ENCODE results near the gene P2RY14.

The P2RY14 gene

GRCh38 chr3:151165226-151165625, 113.1 kb downstream of the P2RY14 start:
- DNase-seq (ENCODE audit: low read depth): no peak
- no peak overlapping the region for H3K4me3 ChIP-seq (ENCODE audit: control insufficient read depth, low read depth, low read length)
- no peak for TF ChIP-seq CTCF (IDR thresholded peaks at IDR 0.05; ENCODE audit: control insufficient read depth, insufficient read depth, low read depth, low read length, missing control alignments)
